ENCODE data around the gene PPP1R37. TPM values are rescaled to one million over a fixed set of nuclear protein-coding genes. Genes with fewer than 3 reads are reported as not detected.

Gene PPP1R37, protein sequence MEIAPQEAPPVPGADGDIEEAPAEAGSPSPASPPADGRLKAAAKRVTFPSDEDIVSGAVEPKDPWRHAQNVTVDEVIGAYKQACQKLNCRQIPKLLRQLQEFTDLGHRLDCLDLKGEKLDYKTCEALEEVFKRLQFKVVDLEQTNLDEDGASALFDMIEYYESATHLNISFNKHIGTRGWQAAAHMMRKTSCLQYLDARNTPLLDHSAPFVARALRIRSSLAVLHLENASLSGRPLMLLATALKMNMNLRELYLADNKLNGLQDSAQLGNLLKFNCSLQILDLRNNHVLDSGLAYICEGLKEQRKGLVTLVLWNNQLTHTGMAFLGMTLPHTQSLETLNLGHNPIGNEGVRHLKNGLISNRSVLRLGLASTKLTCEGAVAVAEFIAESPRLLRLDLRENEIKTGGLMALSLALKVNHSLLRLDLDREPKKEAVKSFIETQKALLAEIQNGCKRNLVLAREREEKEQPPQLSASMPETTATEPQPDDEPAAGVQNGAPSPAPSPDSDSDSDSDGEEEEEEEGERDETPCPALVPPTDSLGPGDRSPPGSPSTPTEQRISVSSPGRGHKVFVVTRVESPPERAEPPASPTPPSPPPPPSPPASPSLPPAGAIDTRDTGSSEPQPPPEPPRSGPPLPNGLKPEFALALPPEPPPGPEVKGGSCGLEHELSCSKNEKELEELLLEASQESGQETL
- 10.0 TPM for polyA plus RNA-seq (2013, experiment 1 of 2)
- 10.7 TPM for polyA plus RNA-seq (2013, experiment 2 of 2)

- Histone ChIP-seq H3K18ac (ENCODE audit: low read length) (peak within 1 kb of the TSS; percentile 81), H3K27me3 (ENCODE audit: insufficient read depth, low read length, poor library complexity) (no peaks in the 10 kb centered on the region), H2BK5ac (ENCODE audit: low read length) (peak within 1 kb of the TSS; percentile 75), H3K79me2 (ENCODE audit: control insufficient read depth, insufficient read depth, low read length) (peaks cover 50% of the 10 kb centered on the region), H3K9ac (ENCODE audit: low read length) (peak within 1 kb of the TSS; percentile 93), H3K23ac (ENCODE audit: low read length) (no peak within 1 kb of the TSS), H3K27ac (ENCODE audit: low read depth, low read length) (peak within 1 kb of the TSS; percentile 75), H2BK120ac (ENCODE audit: low read depth, low read length) (no peak within 1 kb of the TSS), H4K5ac (ENCODE audit: low read length) (no peak within 1 kb of the TSS), H4K8ac (ENCODE audit: low read depth, low read length) (no peak within 1 kb of the TSS), H3K4ac (ENCODE audit: low read depth, low read length) (peak within 1 kb of the TSS; percentile 64), H3K4me2 (ENCODE audit: low read length) (peak within 1 kb of the TSS; percentile 100), H3K4me1 (ENCODE audit: control insufficient read depth, low read depth, low read length) (peaks cover 3% of the 10 kb centered on the region), H3K56ac (ENCODE audit: low read length) (peak within 1 kb of the TSS; percentile 96), H2AK5ac (ENCODE audit: low read length) (peak within 1 kb of the TSS; percentile 59), H3K36me3 (ENCODE audit: control insufficient read depth, insufficient read depth, low read length) (no peaks in the 10 kb centered on the region), H3K4me3 (ENCODE audit: low read length) (peak within 1 kb of the TSS; percentile 81), H2BK15ac (replicated peaks; ENCODE audit: low read depth) (no peak within 1 kb of the TSS), H3K79me1 (ENCODE audit: low read length) (peaks cover 26% of the 10 kb centered on the region)
- DNase-seq = peak; percentile 99
- WGBS (ENCODE audit: extremely low coverage, insufficient coverage, low lambda C conversion rate) = no CpG with 5 or more reads among the region's 103 CpGs
These were observed at the start of gene PPP1R37 for GRCh38 chr19:45092747-45093678. Gene PPP1R37 (plus strand): TSS chr19:45093179. CDS start chr19:45093326, 147 bp downstream.

DNA sequence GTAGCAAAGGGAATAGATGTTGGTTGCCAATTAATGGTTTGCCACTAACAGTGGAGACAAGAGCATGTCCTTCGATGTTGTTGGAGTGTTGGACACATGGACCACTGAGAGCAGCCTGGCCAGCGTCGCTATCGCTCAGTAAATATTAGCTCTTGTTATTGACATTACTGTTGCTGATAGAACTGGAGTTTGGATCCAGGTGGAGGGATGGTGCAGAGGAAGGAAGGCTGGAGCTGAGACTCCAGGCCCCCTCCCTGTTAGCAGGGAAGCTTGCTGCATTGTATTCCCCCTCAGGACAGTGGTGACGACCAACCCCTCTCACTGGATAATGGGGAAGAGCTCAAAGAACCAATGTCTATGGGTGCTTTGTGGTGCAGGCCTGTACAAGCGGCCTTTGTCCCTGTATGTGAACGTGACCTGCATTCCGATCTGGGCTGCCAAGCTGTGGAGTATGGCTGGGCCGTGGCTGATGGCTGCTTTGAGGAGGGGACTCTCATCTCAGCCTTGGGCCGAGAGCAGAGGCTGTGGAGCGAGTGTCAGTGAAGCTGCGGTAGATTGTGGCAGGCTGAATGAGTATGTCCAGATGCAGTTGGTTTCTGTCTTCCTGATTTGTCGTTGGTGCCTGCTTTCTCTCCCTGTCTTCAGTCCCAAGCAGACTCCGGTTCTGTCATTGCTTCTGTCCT is 47.2 kb upstream of the PPP1R37 start:
- DNase-seq = no peak
- no peak overlapping the region for H3K27ac ChIP-seq (ENCODE audit: low read depth, low read length)
- WGBS (ENCODE audit: extremely low coverage, insufficient coverage, low lambda C conversion rate) = no CpG with 5 or more reads among the region's 14 CpGs
- H3K4me1 ChIP-seq (ENCODE audit: control insufficient read depth, low read depth, low read length) = no peaks in the 10 kb centered on the region
- H3K27me3 ChIP-seq (ENCODE audit: insufficient read depth, low read length, poor library complexity) = no peaks in the 10 kb centered on the region
- no peak overlapping the region for H2BK5ac ChIP-seq (ENCODE audit: low read length)
- no peak overlapping the region for H3K4me3 ChIP-seq (ENCODE audit: low read length)
- no peak overlapping the region for H3K18ac ChIP-seq (ENCODE audit: low read length)
- peaks cover 28% of the 10 kb centered on the region for H3K79me1 ChIP-seq (ENCODE audit: low read length)
- no peak overlapping the region for H3K23ac ChIP-seq (ENCODE audit: low read length)
- peaks cover 9% of the 10 kb centered on the region for H3K36me3 ChIP-seq (ENCODE audit: control insufficient read depth, insufficient read depth, low read length)
- H3K9ac ChIP-seq (ENCODE audit: low read length) = no peak overlapping the region
- no peak overlapping the region for H2AK5ac ChIP-seq (ENCODE audit: low read length)
- H2BK120ac ChIP-seq (ENCODE audit: low read depth, low read length) = no peak overlapping the region
- no peak overlapping the region for H2BK15ac ChIP-seq (replicated peaks; ENCODE audit: low read depth)
- peaks cover 39% of the 10 kb centered on the region for H3K79me2 ChIP-seq (ENCODE audit: control insufficient read depth, insufficient read depth, low read length)
- H3K4me2 ChIP-seq (ENCODE audit: low read length) = no peak overlapping the region
- H3K56ac ChIP-seq (ENCODE audit: low read length) = no peak overlapping the region
- no peak overlapping the region for H4K8ac ChIP-seq (ENCODE audit: low read depth, low read length)
- H3K4ac ChIP-seq (ENCODE audit: low read depth, low read length) = no peak overlapping the region
- no peak overlapping the region for H4K5ac ChIP-seq (ENCODE audit: low read length)

- Histone ChIP-seq H2BK120ac (ENCODE audit: low read depth, low read length) (no peak overlapping the region), H3K9ac (ENCODE audit: low read length) (no peak overlapping the region), H3K79me2 (ENCODE audit: control insufficient read depth, insufficient read depth, low read length) (peaks cover 37% of the 10 kb centered on the region), H3K4me2 (ENCODE audit: low read length) (no peak overlapping the region), H3K79me1 (ENCODE audit: low read length) (peaks cover 25% of the 10 kb centered on the region), H2AK5ac (ENCODE audit: low read length) (no peak overlapping the region), H3K4me3 (ENCODE audit: low read length) (no peak overlapping the region), H3K27ac (ENCODE audit: low read depth, low read length) (no peak overlapping the region), H3K36me3 (ENCODE audit: control insufficient read depth, insufficient read depth, low read length) (peaks cover 9% of the 10 kb centered on the region), H3K18ac (ENCODE audit: low read length) (no peak overlapping the region), H4K8ac (ENCODE audit: low read depth, low read length) (no peak overlapping the region), H4K5ac (ENCODE audit: low read length) (no peak overlapping the region), H2BK15ac (replicated peaks; ENCODE audit: low read depth) (no peak overlapping the region), H3K56ac (ENCODE audit: low read length) (no peak overlapping the region), H3K4me1 (ENCODE audit: control insufficient read depth, low read depth, low read length) (no peaks in the 10 kb centered on the region), H3K23ac (ENCODE audit: low read length) (no peak overlapping the region), H3K4ac (ENCODE audit: low read depth, low read length) (no peak overlapping the region), H2BK5ac (ENCODE audit: low read length) (no peak overlapping the region), H3K27me3 (ENCODE audit: insufficient read depth, low read length, poor library complexity) (no peaks in the 10 kb centered on the region)
- no CpG with 5 or more reads among the region's 7 CpGs for WGBS (ENCODE audit: extremely low coverage, insufficient coverage, low lambda C conversion rate)
- DNase-seq = no peak
These were observed 46.6 kb upstream of the PPP1R37 start for GRCh38 chr19:45046355-45046754.

DNA sequence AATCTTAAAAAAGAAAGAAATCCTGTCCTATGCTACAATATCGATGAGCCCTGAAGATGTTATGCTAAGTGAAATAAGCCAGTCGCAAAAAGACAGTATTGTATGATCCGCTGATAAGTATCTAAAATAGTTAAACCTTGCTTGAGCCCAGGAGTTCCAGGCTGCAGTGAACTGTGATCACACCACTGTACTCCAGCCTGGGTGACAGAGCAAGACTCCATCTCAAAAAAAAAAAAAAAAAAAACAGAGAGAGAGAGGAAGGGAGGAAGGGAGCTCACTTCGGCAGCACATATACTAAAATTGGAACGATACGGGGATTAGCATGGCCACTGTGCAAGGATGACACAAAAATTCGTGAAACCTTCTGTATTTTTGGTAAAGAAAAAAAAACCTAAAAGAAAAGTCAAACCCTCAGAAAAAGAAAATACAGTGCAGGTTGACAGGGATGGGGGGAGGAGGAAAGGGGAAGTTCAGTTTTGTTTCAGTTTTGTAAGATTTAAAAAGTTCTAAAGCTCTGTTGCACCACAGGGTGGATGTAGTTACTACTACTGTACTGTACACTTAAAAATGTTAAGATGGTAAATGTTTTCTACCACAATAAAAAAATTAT is 45.7 kb upstream of the PPP1R37 start:
- Histone ChIP-seq H3K27ac (ENCODE audit: low read depth, low read length) (no peak overlapping the region), H3K4me3 (ENCODE audit: low read length) (no peak overlapping the region), H4K8ac (ENCODE audit: low read depth, low read length) (no peak overlapping the region), H3K27me3 (ENCODE audit: insufficient read depth, low read length, poor library complexity) (no peaks in the 10 kb centered on the region), H3K9ac (ENCODE audit: low read length) (no peak overlapping the region), H3K18ac (ENCODE audit: low read length) (no peak overlapping the region), H3K79me2 (ENCODE audit: control insufficient read depth, insufficient read depth, low read length) (peaks cover 34% of the 10 kb centered on the region), H2BK5ac (ENCODE audit: low read length) (no peak overlapping the region), H2BK15ac (replicated peaks; ENCODE audit: low read depth) (no peak overlapping the region), H4K5ac (ENCODE audit: low read length) (no peak overlapping the region), H3K79me1 (ENCODE audit: low read length) (peaks cover 25% of the 10 kb centered on the region), H3K4me2 (ENCODE audit: low read length) (no peak overlapping the region), H3K36me3 (ENCODE audit: control insufficient read depth, insufficient read depth, low read length) (peaks cover 9% of the 10 kb centered on the region), H3K56ac (ENCODE audit: low read length) (no peak overlapping the region), H3K4ac (ENCODE audit: low read depth, low read length) (no peak overlapping the region), H3K23ac (ENCODE audit: low read length) (no peak overlapping the region), H2BK120ac (ENCODE audit: low read depth, low read length) (no peak overlapping the region), H3K4me1 (ENCODE audit: control insufficient read depth, low read depth, low read length) (no peaks in the 10 kb centered on the region), H2AK5ac (ENCODE audit: low read length) (no peak overlapping the region)
- no peak for DNase-seq
- no CpG with 5 or more reads among the region's 7 CpGs for WGBS (ENCODE audit: extremely low coverage, insufficient coverage, low lambda C conversion rate)
